OCI-LY1 (cell line): Measurements from ENCODE around the gene CPAMD8.

ENCODE experiments used
- CTCF ChIP-seq: fragments of 200-600 bp; sonication (generic), shearing (Covaris generic); IDR thresholded peaks from 2 replicates; pipeline ENCODE4 v1.5.1; 2017; ENCODE audit warnings: mild to moderate bottlenecking, antibody characterized with exemption, low read length, moderate library complexity, mixed read lengths
- EZH2 ChIP-seq: fragments of 200-600 bp; sonication (generic), shearing (Covaris generic); IDR thresholded peaks from 2 replicates; pipeline ENCODE4 v1.8.0; 2017; ENCODE audit warnings: borderline replicate concordance, mixed run types, mild to moderate bottlenecking, antibody characterized with exemption, low read length, moderate library complexity, mixed read lengths

- TF ChIP-seq CTCF (no peak), EZH2 (no peak)
Observed at GRCh38 chr19:16897856-16898161, 128.8 kb downstream of the CPAMD8 start.
